Umbilical cord (tissue), 2 donors: ENCODE measurements around the gene GPR39. TPM values are rescaled to one million over a fixed set of nuclear protein-coding genes. Genes with fewer than 3 reads are reported as not detected.
A peak's percentile ranks its signal among the peaks of the same experiment; 100 is the strongest.

Experiments
- DNase-seq: peaks from one replicate; pipeline ENCODE4 v3.0.0-alpha.2; 2015; ENCODE audit warnings: low spot score
- total RNA-seq: library from RNA; depleted of rRNA; stranded (reverse); fragments of >200 nt; gene quantifications from one replicate; pipeline ENCODE4 v1.2.3, GENCODE V29; 2014; ENCODE audit warnings: low replicate concordance; ENCODE audit not compliant: insufficient read depth

GPR39 gene
- total RNA-seq, 1 donor from 2014 or later = 7.7 TPM

DNA sequence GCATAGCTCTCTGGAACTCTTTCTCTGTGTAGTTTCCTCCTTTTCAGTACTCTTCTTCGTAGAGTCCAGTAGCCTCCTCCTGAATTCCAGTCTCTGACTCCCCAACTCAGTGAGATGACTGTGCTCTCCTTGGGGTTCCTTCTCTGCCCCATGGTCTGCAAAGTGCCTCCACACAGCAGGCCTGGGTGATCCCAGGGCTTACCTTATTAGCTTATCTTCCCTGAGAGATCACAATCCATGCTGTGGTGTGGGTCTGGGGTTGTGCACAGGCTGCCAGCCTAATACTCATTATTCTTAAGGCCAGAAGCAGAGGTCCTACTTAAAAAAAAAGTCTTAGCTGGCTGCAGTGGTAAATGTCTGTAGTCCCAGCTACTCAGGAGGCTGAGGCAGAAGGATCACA is 4.6 kb upstream of the GPR39 start:
- DNase-seq = no peak

DNA sequence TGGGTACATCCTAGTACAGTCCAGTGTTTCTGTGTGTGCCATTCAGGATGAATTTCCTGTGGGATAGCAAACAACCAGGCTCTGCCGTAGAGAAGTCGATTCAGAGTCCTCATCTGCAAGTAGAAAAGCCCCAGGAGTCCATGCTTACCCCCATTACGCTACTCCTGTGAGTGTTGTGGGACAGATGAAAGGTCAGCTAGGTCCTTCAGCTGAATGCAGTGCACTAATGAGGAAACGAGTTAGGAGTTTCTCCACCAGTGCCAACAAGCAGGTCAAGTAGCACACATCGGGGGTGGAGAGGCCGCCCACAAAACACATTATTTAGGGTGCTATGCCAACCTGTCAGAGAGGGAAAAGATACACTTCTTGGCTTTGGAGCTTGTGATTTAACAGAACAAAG is 2.5 kb upstream of the GPR39 start:
- DNase-seq = no peak

- no peak for DNase-seq
Observed at GRCh38 chr2:132415256-132415914, 1.2 kb upstream of the GPR39 start.

- DNase-seq = peak; percentile 83
Observed at GRCh38 chr2:132415915-132416722, 486 bp upstream of the GPR39 start.

- no peak for DNase-seq
Observed at GRCh38 chr2:132417430-132418035, 928 bp downstream of the GPR39 start.

DNA sequence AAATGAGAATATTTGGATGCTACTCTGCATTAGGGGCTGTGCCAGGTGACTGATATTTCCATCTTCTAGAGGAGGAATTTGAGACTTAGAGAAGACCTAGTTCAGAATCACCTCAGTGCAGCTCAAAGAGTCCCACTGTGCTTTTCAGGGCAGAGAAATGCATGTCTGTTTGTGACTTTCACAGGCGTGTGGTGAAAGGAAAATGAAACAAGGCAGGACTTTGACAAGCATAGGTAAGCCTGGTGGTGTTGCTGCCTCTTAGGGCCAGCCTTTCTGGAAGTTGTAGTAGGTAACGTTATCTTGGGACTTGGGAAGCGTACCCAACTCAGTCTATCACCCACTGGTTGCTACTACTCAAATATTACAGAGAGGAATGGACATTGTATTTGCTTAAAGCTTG is 2.6 kb downstream of the GPR39 start:
- no peak for DNase-seq

DNA sequence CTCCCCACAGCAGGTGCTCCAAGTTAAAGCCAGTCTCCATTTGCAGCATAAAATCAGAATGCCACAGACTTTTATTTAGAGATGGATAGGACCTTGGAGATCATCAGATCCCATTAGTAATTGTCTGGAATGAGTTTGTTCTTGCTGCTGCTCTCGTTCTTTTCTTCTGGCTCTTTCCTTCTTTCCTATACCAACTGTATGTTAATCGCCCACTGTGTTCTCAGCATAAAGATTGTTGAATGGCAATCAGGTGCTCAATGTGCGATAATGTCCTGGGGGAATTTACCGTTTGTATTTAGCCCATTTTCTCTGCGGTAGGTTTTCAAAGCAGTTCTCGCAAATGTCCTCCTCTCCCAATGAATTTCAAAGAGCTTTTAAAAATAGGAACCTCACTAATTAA is 3.3 kb downstream of the GPR39 start:
- no peak for DNase-seq

GRCh38 chr2:132420816-132421805 is 4.5 kb downstream of the GPR39 start:
- no peak for DNase-seq

DNA sequence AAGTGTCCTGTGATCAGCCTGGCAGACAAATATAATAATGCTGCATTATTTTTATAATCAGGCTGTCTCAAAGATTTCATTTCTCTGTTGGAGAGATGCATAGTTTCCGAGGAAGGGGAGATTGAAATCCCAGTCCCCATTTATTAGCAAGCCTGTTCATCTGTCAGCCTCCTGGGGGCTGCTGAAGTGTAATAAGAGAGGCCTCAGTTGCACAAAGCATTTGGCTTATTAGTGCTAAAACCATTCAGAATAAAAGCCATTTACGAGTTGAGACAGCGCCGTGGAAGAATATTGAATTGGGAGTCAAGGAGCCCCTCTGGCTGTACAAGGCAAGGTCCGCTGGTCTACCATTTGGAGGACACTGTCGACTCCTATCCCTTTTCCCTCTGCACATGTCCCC is 6.1 kb downstream of the GPR39 start:
- DNase-seq = no peak

DNA sequence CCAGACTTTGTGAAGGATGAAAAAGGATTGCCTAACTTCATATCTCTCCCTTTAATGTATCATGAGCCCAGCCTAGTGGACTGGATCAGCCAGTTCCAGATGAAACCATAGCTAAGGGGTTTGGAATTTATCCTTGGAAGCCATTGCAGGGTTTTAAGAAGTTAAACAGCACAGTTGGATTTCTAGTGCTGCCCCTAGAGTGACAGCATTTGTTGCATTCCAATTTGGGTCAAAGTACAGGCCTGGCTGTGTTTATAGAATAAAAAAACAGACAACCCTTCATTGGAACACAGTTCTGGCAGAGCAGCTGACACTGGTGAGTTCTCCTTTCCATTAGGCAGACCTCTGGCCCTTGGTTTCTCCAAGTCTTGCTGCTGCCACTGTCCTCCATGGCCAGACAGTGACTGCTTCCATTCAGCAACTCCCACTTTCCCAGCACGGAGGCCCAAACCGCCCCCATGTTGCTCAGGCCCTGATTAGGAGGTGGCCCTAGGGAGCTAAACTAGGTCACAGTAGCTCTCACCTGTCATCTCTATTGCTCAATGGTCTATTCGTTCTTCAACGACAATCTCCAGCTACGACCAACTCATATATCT is 8.0 kb downstream of the GPR39 start:
- DNase-seq = peak; percentile 82

DNA sequence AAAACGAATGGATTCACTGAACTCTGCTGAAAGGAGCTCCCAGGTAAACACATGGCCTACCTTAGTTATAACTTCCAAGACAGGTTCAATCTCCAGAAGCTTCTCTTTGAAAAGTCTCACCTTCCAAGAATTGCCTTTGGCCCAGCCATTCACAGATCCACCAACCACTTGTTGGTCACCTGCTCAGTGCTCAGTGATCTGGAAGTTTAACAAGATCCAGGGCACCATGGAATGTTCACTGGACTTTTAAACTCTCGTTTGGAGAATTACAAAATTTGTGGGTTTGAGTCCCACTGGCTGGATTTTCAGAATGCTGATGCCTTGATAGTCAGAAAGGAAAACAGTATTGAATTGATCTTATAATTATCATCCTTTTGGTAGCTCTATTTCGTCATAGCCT is 9.4 kb downstream of the GPR39 start:
- DNase-seq = no peak

- no peak for DNase-seq
Observed at GRCh38 chr2:132426656-132427055, 10.1 kb downstream of the GPR39 start.

DNA sequence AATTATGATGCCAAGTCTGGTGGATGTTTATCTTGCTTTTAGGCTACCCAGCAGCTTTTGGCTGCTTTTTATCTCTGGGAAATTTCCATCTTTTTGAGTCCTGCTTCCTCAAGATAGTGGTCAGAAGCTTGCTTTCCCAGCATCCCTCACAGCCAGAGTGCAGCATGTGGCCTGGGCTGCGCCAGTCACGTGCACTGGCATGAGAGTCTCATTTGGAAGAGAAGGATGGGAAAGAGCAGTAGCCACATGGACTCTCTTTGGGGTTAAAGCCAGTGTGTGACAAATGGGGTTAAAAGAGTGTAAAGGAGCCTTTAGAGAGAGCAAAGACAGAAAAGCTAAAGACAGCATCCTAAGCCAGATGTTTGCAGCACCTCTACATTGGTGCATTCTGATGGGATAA is 12.7 kb downstream of the GPR39 start:
- no peak for DNase-seq

GRCh38 chr2:132429941-132430573 is 13.5 kb downstream of the GPR39 start:
- DNase-seq = no peak

DNA sequence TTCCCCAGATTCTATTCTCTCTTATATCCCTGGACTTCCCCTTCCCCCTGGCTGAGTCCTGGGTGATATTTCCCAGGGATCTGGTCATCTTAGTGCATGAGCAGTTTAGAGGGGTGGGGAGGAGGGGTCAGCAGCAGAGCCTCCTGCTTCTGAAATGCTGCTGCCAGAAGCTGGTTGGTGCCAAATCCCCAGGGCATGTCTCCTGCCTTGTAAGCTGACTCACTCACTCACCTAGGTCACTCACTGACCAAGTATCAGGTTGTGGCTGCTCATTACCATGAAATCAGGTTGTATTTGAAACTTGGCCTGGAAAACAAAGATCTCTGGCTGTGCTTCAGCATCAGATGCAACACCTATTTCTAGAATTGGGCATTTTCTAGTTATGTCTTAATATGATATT is 14.3 kb downstream of the GPR39 start:
- no peak for DNase-seq

- DNase-seq = no peak
Observed at GRCh38 chr2:132437852-132438669, 21.5 kb downstream of the GPR39 start.

GRCh38 chr2:132438691-132439090 is 22.1 kb downstream of the GPR39 start:
- no peak for DNase-seq

DNA sequence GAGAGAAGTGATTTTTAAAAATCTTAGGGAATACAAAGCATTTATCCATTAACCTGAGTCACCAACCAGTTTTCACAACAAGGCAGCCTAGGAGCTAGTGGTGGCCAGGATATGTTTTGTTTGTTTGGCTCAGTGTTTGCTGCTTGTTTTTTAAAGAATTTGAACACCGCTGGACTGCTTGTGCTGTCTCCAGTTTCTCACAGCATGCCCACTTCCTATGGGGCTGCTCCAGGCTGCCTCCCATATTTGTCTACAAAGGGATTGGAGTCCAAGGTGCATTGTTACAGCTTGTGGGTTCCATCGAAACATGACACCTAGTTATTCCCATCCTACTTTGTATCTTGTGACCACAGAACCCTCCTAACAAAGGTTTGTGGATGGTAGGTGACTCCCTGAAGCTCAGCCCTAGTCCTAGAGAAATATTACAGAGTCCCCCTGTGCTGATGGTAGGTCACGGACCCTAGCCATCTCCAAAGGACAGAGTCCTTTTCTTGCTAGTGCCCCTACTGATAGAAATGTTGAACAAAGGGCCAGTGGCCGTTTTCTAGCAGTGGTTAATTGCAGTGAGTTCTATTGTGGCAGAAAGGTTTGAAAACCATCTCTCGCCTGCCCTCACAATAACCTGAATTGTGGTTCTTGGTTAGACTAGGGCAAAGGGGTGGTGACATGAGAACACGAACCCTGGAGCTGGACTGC is 23.2 kb downstream of the GPR39 start:
- no peak for DNase-seq

GRCh38 chr2:132441051-132441450 is 24.4 kb downstream of the GPR39 start:
- DNase-seq = no peak
